SH-SY5Y (cell line): Measurements from ENCODE around the gene CAPN5.

Experiments
- GATA2 ChIP-seq: IDR thresholded peaks from 2 replicates; pipeline ENCODE4 v1.6.1; 2011; ENCODE audit warnings: mild to moderate bottlenecking, low read depth, low read length
- GATA3 ChIP-seq: IDR thresholded peaks from 2 replicates; pipeline ENCODE4 v1.6.1; 2011; ENCODE audit warnings: low read depth, mild to moderate bottlenecking, low read length, moderate library complexity

- no peak for TF ChIP-seq GATA3
- TF ChIP-seq GATA2, result no peak
Observed at GRCh38 chr11:77071077-77071476, 4.3 kb downstream of the CAPN5 start.
